ENCODE results near the gene ROBO2. TPM values are rescaled to one million over a fixed set of nuclear protein-coding genes. Genes with fewer than 3 reads are reported as not detected.

The ROBO2 gene
- polyA plus RNA-seq, 2 of the 4 experiments (the other 2 are of a cell fraction) = 0.04 TPM; not detected in 1

DNA sequence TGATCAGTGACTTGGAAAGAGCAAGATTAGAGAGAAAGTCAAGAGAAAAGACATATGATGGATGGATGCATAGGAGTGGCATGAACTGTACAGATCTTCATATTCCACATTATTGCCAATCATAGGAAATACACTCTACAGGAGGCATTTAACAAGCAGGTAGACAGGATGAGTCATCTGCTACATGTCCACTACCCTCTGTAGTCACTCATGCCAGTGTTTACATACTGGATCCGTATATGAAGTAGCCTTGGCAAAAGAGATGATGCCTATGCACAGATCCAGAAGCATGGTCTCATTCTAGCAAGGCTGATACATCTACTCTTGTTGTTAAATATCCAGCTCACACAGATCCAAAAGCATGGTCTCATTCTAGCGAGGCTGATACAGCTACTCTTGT lies 632.1 kb downstream of the ROBO2 start:
- TF ChIP-seq HOXB5 (CRISPR knock-in tag; IDR thresholded peaks at IDR 0.05) (no peak), POLR2AphosphoS2 (conservative IDR thresholded peaks at IDR 0.05; ENCODE audit: low read length) (no peak), CEBPB (IDR thresholded peaks at IDR 0.05) (no peak), JUN (IDR thresholded peaks at IDR 0.05) (no peak), EP300 (IDR thresholded peaks at IDR 0.05) (no peak), SREBF2 (IDR thresholded peaks at IDR 0.05) (no peak), EHF (CRISPR knock-in tag; IDR thresholded peaks at IDR 0.05) (no peak), HDAC2 (IDR thresholded peaks at IDR 0.05) (no peak), GATA3 (IDR thresholded peaks at IDR 0.05; ENCODE audit: borderline replicate concordance) (no peak), NR3C1 (IDR thresholded peaks at IDR 0.05) (no peak), NFE2L2 (conservative IDR thresholded peaks at IDR 0.05; ENCODE audit: low read length) (no peak)
- TF ChIP-seq, protein P1, sequence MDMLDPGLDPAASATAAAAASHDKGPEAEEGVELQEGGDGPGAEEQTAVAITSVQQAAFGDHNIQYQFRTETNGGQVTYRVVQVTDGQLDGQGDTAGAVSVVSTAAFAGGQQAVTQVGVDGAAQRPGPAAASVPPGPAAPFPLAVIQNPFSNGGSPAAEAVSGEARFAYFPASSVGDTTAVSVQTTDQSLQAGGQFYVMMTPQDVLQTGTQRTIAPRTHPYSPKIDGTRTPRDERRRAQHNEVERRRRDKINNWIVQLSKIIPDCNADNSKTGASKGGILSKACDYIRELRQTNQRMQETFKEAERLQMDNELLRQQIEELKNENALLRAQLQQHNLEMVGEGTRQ (IDR thresholded peaks at IDR 0.05) = no peak
- no peak for FAIRE-seq
- H3K9me3 ChIP-seq = no peaks in the 10 kb centered on the region
- WGBS (ENCODE audit: missing lambda C conversion rate) = 0% methylated on average over 2 of the region's 2 CpGs
- CTCF ChIA-PET = no interaction called here
- no peak overlapping the region for H3K27ac ChIP-seq
- DNase-seq (ENCODE audit: low read depth in 1 of 2, low spot score in 1 of 2) = no peak
- no peak for ATAC-seq
- no peaks in the 10 kb centered on the region for H3K4me1 ChIP-seq
- POLR2A ChIA-PET = no interaction called here
- H3K4me2 ChIP-seq = no peak overlapping the region
- no peak overlapping the region for H3K4me3 ChIP-seq

DNA sequence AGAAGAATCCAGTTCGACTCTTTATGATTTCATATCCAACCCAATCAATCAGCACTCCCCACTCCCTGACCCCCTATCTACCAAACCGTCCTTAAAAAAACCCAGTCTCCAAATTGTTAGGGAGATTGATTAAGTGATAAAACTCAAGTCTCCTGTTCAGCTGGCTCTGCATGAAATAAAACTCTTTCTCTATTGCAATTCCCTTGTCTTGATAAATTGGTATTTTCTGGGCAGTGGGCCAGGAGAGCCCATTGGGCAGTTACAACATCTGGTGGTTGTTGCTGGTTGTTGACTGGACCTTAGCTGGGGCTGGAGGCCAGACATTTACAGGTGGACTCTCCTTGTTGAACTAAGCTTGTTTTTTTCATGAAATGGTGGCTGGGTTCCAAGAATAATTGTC lies 642.3 kb downstream of the ROBO2 start:
- CTCF ChIA-PET = no interaction called here

More for the DNA sequence above, 642.3 kb downstream of the ROBO2 start:
- Histone ChIP-seq H3K9me3 (no peaks in the 10 kb centered on the region; the same call in 2 of the 3 replicates), H3K27ac (no peak overlapping the region), H3K4me2 (no peak overlapping the region), H3K4me3 (no peak overlapping the region), H3K4me1 (no peaks in the 10 kb centered on the region)
- ATAC-seq (no peak), DNase-seq (ENCODE audit: low read depth in 1 of 2, low spot score in 1 of 2) (no peak), FAIRE-seq (no peak)
- TF ChIP-seq FOSL2 (IDR thresholded peaks at IDR 0.05) = no peak
- no peak for TF ChIP-seq FOSL2 (CRISPR knock-in tag; IDR thresholded peaks at IDR 0.05)
- TF ChIP-seq MAFK (IDR thresholded peaks at IDR 0.05; ENCODE audit: partially characterized antibody) = no peak
- TF ChIP-seq FOSB (CRISPR knock-in tag; IDR thresholded peaks at IDR 0.05) = no peak
- no peak for TF ChIP-seq CBX2 (IDR thresholded peaks at IDR 0.05; ENCODE audit: borderline replicate concordance, low read depth)
- TF ChIP-seq, protein P2, sequence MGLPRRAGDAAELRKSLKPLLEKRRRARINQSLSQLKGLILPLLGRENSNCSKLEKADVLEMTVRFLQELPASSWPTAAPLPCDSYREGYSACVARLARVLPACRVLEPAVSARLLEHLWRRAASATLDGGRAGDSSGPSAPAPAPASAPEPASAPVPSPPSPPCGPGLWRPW (IDR thresholded peaks at IDR 0.05) = no peak
- TF ChIP-seq, protein P3, sequence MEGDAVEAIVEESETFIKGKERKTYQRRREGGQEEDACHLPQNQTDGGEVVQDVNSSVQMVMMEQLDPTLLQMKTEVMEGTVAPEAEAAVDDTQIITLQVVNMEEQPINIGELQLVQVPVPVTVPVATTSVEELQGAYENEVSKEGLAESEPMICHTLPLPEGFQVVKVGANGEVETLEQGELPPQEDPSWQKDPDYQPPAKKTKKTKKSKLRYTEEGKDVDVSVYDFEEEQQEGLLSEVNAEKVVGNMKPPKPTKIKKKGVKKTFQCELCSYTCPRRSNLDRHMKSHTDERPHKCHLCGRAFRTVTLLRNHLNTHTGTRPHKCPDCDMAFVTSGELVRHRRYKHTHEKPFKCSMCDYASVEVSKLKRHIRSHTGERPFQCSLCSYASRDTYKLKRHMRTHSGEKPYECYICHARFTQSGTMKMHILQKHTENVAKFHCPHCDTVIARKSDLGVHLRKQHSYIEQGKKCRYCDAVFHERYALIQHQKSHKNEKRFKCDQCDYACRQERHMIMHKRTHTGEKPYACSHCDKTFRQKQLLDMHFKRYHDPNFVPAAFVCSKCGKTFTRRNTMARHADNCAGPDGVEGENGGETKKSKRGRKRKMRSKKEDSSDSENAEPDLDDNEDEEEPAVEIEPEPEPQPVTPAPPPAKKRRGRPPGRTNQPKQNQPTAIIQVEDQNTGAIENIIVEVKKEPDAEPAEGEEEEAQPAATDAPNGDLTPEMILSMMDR (IDR thresholded peaks at IDR 0.05) = no peak
- TF ChIP-seq, protein P4, sequence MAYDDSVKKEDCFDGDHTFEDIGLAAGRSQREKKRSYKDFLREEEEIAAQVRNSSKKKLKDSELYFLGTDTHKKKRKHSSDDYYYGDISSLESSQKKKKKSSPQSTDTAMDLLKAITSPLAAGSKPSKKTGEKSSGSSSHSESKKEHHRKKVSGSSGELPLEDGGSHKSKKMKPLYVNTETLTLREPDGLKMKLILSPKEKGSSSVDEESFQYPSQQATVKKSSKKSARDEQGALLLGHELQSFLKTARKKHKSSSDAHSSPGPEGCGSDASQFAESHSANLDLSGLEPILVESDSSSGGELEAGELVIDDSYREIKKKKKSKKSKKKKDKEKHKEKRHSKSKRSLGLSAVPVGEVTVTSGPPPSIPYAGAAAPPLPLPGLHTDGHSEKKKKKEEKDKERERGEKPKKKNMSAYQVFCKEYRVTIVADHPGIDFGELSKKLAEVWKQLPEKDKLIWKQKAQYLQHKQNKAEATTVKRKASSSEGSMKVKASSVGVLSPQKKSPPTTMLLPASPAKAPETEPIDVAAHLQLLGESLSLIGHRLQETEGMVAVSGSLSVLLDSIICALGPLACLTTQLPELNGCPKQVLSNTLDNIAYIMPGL (CRISPR knock-in tag; IDR thresholded peaks at IDR 0.05; ENCODE audit: borderline replicate concordance) = no peak
- TF ChIP-seq, protein P5, sequence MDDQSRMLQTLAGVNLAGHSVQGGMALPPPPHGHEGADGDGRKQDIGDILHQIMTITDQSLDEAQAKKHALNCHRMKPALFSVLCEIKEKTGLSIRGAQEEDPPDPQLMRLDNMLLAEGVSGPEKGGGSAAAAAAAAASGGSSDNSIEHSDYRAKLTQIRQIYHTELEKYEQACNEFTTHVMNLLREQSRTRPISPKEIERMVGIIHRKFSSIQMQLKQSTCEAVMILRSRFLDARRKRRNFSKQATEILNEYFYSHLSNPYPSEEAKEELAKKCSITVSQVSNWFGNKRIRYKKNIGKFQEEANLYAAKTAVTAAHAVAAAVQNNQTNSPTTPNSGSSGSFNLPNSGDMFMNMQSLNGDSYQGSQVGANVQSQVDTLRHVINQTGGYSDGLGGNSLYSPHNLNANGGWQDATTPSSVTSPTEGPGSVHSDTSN (IDR thresholded peaks at IDR 0.05) = no peak
- TF ChIP-seq, protein P6, sequence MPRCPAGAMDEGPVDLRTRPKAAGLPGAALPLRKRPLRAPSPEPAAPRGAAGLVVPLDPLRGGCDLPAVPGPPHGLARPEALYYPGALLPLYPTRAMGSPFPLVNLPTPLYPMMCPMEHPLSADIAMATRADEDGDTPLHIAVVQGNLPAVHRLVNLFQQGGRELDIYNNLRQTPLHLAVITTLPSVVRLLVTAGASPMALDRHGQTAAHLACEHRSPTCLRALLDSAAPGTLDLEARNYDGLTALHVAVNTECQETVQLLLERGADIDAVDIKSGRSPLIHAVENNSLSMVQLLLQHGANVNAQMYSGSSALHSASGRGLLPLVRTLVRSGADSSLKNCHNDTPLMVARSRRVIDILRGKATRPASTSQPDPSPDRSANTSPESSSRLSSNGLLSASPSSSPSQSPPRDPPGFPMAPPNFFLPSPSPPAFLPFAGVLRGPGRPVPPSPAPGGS (IDR thresholded peaks at IDR 0.05) = no peak
- TF ChIP-seq TFCP2L1 (CRISPR knock-in tag; IDR thresholded peaks at IDR 0.05) = no peak
- POLR2A ChIA-PET = no interaction called here
- WGBS (ENCODE audit: missing lambda C conversion rate) = 11% methylated on average over 2 of the region's 2 CpGs
